Effector CD4-positive, alpha-beta T cell (primary cell): ENCODE measurements around the gene TUBG2.
"Not testable (repeated sequence)": the region's sequence is repeated elsewhere in the genome, so short reads cannot be mapped to it uniquely, and the experiment has no call there.

Experiments used
- DNase-seq: peaks from one replicate; pipeline ENCODE4 v3.0.0-alpha.2; 2020
- total RNA-seq: gene quantifications from one replicate; lab custom pipeline; 2026; lab: John Stamatoyannopoulos, UW

Gene TUBG2
- 6.4 reads per million, percentile 24 among the genes with 10 or more reads in this experiment for total RNA-seq

- DNase-seq = peak; percentile 55
Observed at GRCh38 chr17:42659079-42659931, at the start of gene TUBG2. TUBG2 (plus strand) TSS chr17:42659284; CDS start chr17:42659504, 220 bp downstream.

GRCh38 chr17:42609814-42610801 is 49.0 kb upstream of the TUBG2 start:
- not testable (repeated sequence) for DNase-seq

GRCh38 chr17:42612013-42612412 is 47.1 kb upstream of the TUBG2 start:
- DNase-seq = no peak

DNA sequence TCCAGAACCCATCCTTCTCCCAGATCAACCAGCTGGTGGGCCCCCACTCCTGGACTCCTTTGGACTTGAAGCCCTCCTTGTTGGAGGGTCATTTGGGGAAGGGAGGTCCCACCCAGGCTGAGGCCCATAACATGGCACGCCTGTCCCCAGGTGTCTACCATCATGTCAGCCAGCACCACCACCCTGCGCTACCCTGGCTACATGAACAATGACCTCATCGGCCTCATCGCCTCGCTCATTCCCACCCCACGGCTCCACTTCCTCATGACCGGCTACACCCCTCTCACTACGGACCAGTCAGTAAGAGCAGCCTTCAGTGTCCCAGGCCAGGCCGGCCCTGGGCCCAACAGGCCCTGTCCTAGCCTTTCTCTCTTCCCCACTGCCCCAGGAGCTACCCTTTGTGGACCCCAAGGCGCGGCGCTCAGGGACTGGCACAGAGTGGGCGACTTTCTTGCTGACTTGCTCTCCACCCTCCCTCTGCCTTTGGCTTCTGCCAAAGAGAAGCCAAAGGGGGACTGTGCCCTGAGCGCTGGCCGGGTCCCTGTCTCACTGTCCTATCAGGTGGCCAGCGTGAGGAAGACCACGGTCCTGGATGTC is 45.3 kb upstream of the TUBG2 start:
- DNase-seq = no peak

DNA sequence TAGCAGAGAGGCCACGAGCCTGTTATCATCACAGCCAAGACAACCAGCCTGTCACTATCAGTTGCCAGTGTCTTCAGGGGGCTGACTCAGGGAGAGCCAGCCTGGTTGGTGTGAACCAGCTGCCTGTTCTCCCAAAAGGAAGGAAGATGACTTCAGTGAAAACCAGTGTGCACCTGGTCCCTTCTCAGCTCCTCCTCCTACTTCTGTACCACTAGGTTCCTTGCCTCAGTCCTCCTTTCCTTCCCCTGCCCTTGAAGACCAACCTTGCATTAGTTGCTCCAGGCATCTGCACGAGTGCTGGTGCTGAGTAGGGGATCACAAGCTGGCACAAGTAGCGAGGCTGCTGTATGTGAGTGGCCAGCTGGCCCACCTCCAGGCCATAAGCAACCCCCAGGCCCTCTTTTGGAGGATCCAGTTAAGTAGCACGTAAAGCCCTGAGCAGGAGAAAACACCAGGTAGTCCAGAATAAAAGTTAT is 41.1 kb upstream of the TUBG2 start:
- no peak for DNase-seq

DNA sequence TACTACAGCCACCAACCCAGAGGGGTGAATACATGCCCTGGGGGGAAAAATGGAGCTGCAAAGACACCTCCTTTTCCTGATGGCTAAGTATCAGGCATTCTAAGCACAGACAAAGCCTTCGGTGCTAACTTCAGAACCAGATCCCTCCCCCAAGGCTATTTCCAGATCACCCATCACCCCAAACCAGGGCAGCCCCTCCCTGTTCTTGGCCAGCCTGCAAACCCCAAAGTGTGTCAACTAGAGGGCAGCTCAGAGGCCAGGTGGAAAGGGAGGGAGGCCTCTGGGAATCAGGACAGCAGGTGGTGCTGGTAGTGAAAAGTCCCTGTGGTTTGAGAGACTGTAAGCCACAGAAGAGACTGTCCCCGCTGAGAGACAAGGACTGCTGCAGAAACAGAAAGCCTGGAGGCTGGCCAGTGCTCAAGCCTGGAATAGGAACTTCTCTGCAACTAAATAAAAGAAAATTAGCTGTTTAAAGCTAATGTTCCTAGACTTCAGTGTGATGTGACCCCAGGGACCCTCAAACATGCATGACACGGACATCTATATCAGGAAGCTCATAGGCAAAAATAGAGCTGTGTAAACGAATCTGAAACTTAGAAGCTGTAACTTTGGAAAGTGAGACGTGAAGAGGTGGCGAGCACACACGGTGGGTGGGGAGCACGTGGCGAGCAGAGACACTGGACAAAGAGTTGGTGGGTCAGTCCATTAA is 40.5 kb upstream of the TUBG2 start:
- DNase-seq = no peak

GRCh38 chr17:42621987-42622386 is 37.1 kb upstream of the TUBG2 start:
- not testable (repeated sequence) for DNase-seq

DNA sequence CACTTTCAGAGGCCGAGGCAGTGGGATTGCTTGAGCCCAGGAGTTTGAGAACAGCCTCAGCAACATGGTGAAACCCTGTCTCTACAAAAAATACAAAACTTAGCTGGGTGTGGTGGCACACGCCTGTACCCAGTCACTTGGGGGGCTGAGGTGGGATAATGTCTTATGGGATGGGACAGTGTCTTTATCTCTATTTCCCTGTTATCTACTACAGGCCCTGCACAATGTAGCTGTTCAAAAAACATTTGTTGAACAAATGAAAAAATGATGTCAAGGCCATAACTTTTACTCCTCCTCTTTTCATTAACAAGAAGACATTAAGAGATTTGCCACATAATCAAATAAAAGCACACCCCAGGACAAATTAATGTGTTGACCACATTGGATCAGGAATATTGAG is 35.8 kb upstream of the TUBG2 start:
- DNase-seq = no peak

DNA sequence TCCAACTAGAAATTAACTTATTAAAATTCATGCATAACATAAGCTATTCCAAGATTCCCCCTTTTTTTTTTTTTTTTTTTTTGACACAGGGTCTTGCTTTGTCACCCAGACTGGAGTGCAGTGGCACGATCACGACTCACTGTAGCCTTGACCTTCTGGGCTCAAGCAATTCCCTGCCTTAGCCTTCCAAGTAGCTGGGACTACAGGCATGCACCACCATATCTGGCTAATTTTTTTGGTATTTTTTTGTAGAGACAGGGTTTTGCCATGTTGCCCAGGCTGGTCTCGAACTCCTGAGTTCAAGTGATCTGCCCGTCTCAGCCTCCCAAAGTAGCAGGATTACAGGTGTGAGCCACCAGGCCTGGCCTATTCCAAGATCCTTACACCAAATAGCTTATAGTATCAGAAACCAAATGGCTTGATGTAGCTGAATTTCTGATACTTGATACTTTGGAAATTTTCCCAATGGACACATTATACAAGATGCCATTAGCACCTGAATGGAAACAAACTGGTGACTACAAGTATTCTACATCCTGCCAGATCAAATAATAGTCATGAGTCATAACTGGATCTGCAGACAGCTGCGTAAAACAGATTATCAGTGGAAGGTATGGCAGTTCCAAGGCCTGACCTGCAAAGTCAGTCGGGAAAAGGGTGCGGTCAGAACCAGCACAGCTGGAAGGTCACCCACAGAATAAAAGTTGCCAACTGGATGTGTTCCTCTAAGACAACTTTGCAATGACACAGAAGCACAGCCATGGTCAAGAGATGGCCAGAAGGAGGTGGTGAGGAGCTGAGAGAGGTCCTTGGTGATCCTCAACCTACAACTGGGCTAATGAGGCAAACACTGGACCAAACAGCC is 35.1 kb upstream of the TUBG2 start:
- no peak for DNase-seq

DNA sequence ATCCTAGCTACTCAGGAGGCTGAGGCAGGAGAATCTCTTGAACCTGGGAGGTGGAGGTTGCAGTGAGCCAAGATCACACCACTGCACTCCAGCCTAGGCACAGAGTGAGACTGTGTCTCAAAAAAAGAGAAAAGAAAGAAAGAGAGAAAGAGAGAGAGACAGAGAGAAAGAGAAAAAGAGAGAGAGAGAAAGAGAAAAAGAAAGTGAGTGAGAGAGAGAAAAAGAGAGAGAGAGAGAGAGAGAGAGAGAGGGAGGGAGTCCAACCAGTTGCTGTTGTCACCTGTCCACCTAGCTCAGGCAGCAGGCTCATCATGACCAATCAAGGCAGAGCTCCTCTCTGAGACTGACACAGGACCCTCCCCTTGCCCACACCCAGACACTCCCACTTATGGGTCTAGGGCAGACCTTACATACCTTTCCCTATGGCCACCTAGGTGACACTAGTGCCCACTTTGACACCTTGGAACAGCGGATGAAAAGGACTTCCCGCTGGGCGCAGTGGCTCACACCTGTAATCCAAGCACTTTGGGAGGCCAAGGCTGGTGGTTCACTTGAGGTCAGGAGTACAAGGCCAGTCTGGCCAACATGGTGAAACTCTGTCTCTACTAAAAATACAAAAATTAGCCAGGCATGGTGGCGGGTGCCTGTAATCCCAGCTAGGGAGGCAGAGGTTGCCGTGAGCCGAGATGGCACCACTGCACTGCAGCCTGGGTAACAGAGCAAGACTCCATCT is 31.9 kb upstream of the TUBG2 start:
- DNase-seq = not testable (repeated sequence)

GRCh38 chr17:42629411-42630009 is 29.6 kb upstream of the TUBG2 start:
- no peak for DNase-seq

DNA sequence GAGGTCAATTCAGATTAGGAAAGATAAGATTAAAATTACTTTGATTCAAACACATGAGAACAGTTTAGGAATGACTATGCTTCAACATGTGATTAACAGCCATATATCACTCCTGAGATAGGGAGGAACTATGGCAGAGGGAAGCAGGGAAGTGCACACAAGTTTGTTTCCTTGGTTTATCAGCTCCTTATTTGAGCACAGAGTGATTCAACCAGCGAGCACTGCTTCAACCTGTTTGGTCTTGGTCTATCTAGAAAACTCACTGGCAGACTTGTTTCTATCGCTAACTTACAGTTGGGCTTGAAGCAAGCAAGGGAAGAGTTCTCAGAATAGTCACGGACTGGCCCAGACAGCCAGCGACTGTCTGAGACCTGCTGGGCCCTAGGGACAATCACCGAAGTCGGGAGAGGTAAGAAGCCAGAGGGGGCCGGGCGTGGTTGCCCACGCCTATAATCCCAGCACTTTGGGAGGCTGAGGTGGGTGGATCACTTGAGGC is 26.1 kb upstream of the TUBG2 start:
- DNase-seq = no peak

DNA sequence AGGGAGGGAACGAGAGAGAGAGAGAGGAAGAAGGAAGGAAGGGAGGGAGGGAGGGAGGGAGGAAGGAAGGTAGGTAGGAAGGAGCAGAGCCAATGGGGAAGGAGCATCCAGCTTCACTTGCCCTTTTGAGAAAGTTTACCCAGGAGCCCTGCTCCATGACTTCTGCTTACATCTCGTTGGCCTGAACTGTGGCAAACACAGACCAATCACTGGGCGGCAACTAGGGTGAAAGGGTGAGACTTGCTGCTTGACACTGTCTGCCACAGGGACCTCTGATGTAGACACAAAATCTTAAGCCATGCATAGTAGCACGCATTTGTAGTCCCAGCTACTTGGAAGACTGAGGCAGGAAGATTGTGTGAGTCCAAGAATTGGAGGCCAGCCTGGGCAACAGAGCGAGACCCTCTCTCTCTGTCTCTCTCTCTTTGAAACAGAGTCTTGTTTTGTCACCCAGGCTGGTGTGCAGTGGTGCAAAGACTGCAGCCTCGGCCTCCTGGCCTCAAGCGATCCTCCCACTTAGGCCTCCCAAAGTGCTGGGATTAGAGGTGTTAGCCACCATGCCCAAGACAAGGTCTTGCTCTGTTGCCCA is 19.5 kb upstream of the TUBG2 start:
- no peak for DNase-seq

GRCh38 chr17:42640121-42640520 is 19.0 kb upstream of the TUBG2 start:
- no peak for DNase-seq

- DNase-seq = no peak
Observed at GRCh38 chr17:42642336-42642735, 16.7 kb upstream of the TUBG2 start.

DNA sequence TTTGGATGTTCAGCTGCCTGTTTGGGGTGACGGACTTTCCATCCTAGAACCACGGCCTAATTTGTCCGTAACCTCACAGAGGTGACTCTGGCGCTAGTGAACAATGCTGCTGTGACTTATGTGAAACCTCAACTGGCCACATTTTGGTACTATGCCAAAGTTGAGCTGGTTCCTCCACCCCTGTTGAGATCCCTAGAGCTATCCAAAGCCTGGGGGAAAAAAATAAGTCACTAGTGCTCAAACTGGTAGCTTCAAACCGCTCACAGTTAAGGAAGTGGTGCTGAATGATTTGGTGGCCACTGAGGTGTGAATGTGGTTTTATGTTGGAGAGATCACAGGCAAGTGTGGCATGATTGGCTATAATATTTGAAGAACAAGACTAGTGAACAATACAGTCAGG is 11.3 kb upstream of the TUBG2 start:
- no peak for DNase-seq

GRCh38 chr17:42651392-42651791 is 7.7 kb upstream of the TUBG2 start:
- DNase-seq = no peak

DNA sequence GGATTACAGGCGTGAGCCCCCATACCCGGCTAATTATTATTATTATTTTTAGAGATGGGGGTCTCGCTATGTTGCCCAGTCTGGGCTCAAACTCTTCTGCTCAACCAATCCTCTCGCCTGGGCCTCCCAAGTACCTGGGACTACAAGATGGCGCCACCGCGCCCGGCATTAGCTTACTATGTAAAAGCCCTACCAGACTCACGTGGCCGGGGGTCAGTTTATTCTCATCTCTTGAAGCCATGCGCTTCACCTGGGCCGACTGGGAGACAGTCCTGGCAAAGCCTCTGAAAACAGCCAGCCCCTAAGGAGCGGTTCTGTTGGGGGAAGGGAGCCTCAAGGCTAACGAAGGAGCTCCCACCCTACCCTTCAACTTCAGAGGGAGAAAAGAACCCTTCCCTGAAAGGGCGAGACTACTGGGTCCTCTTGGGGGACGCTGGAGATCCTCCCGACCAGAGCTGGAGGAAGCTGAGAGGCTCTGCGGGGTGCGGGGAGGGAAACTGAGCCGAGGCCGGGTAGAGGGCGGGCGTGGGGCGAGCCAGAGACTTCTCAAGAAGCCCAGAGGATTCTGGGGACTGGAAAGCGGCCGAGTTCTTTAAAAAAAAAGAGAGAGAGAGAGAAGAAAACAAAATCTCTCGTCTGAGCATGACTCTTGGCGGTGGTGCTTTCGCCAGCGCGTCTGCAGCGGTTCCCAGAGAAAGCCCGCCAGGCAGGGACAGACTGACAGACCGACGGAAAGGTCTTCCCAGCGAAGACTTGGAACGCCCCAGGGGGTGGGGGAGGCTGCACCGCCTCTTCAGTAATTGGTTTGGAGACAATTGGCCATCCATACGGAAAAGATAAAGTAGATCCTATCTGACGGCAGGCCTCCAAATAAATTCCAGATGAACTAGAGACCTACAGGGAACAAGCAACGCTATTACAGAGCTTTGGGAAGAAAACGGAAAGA is 5.6 kb upstream of the TUBG2 start:
- DNase-seq = no peak
